Regular cardiac myocyte (primary cell): Measurements from ENCODE around the gene WASF1. TPM values are rescaled to one million over a fixed set of nuclear protein-coding genes. Genes with fewer than 3 reads are reported as not detected.

ENCODE experiments used
- total RNA-seq: library from RNA; depleted of rRNA; stranded (reverse); fragments of >200 nt; gene quantifications from 2 replicates; pipeline ENCODE4 v1.2.3, GENCODE V29; 2014

The WASF1 gene
- total RNA-seq = 4.2 and 6.5 TPM in 2 replicates

GRCh38 chr6:110179406-110180227 is at the start of gene WASF1:
Gene WASF1, minus strand, starts transcription at chr6:110179670. Its CDS starts 52,069 bp downstream, at chr6:110127601.

GRCh38 chr6:110180228-110181008 is 948 bp upstream of the WASF1 start, which contains the start of gene CDC40:
Gene CDC40, plus strand, starts transcription at chr6:110180427. Its CDS starts 18 bp downstream, at chr6:110180445.

Other genes starting within 250 kb of the WASF1 start
- not detected in 2 replicates for gene GPR6, start 201.4 kb downstream of the WASF1 start, total RNA-seq
- 23.6 and 28.2 TPM in 2 replicates for gene CDC40, start 757 bp upstream of the WASF1 start, total RNA-seq
- under 0.01 and 0.85 TPM in 2 replicates for gene METTL24, start 178.7 kb upstream of the WASF1 start, total RNA-seq
- gene DDO, start 235.9 kb upstream of the WASF1 start, total RNA-seq = 1.9 and 2.8 TPM in 2 replicates